H9 (cell line): ENCODE data around the gene ACVR1. TPM values are rescaled to one million over a fixed set of nuclear protein-coding genes. Genes with fewer than 3 reads are reported as not detected.

Experiments used
- DNase-seq: peaks from one replicate; pipeline ENCODE4 v3.0.0-alpha.2; 2017
- H2AFZ ChIP-seq: one replicate; pipeline ENCODE4 v1.6.1; 2013; ENCODE audit warnings: mild to moderate bottlenecking, low read length, control low read depth, moderate library complexity
- H2AK5ac ChIP-seq: 2 replicates; pipeline ENCODE4 v1.6.1; 2013; ENCODE audit warnings: low read length, control low read depth, mixed read lengths; ENCODE audit not compliant: insufficient read length
- H2BK120ac ChIP-seq: one replicate; pipeline ENCODE4 v1.6.1; 2013; ENCODE audit warnings: low read depth, mild to moderate bottlenecking, low read length, control low read depth, inconsistent platforms; ENCODE audit not compliant: poor library complexity, severe bottlenecking
- H2BK12ac ChIP-seq: 2 replicates; pipeline ENCODE4 v1.6.1; 2013; ENCODE audit warnings: low read length, control low read depth, mixed read lengths, low read depth; ENCODE audit not compliant: insufficient read length
- H2BK15ac ChIP-seq: 2 replicates; pipeline ENCODE4 v1.6.1; 2013; ENCODE audit warnings: low read depth, low read length, control low read depth
- H2BK20ac ChIP-seq: one replicate; pipeline ENCODE4 v1.6.1; 2013; ENCODE audit warnings: low read depth, mild to moderate bottlenecking, low read length, control low read depth, inconsistent platforms; ENCODE audit not compliant: poor library complexity, severe bottlenecking
- H2BK5ac ChIP-seq: 2 replicates; pipeline ENCODE4 v1.6.1; 2013; ENCODE audit warnings: low read length, control low read depth, mixed read lengths; ENCODE audit not compliant: insufficient read length
- H3K14ac ChIP-seq: 2 replicates; pipeline ENCODE4 v1.6.1; 2013; ENCODE audit warnings: low read length, control low read depth; ENCODE audit not compliant: insufficient read depth
- H3K18ac ChIP-seq: 2 replicates; pipeline ENCODE4 v1.6.1; 2013; ENCODE audit warnings: low read depth, mild to moderate bottlenecking, mixed read lengths, low read length, control low read depth; ENCODE audit not compliant: insufficient read length
- H3K23ac ChIP-seq: 2 replicates; pipeline ENCODE4 v1.6.1; 2013; ENCODE audit warnings: low read length, control low read depth, mixed read lengths, low read depth; ENCODE audit not compliant: insufficient read length
- H3K23me2 ChIP-seq: 2 replicates; pipeline ENCODE4 v1.6.1; 2013; ENCODE audit warnings: low read depth, mild to moderate bottlenecking, mixed read lengths, low read length, control low read depth; ENCODE audit not compliant: insufficient read length, poor library complexity, severe bottlenecking
- H3K27ac ChIP-seq: 2 replicates; pipeline ENCODE4 v1.5.1; 2013; ENCODE audit warnings: low read length, control low read depth, mixed read lengths, low read depth; ENCODE audit not compliant: insufficient read length
- H3K27me3 ChIP-seq: 2 replicates; pipeline ENCODE4 v1.6.1; 2013; ENCODE audit warnings: low read length, control low read depth, inconsistent platforms; ENCODE audit not compliant: insufficient read depth
- H3K4ac ChIP-seq: 2 replicates; pipeline ENCODE4 v1.6.1; 2013; ENCODE audit warnings: low read depth, mild to moderate bottlenecking, control low read depth, inconsistent platforms, low read length, moderate library complexity
- H3K4me1 ChIP-seq: 2 replicates; pipeline ENCODE4 v1.6.1; 2013; ENCODE audit warnings: low read length, control low read depth, inconsistent platforms; ENCODE audit not compliant: insufficient read depth
- H3K4me2 ChIP-seq: 2 replicates; pipeline ENCODE4 v1.6.1; 2013; ENCODE audit warnings: low read length, control low read depth, mixed read lengths; ENCODE audit not compliant: insufficient read length, insufficient read depth
- H3K56ac ChIP-seq: 2 replicates; pipeline ENCODE4 v1.6.1; 2013; ENCODE audit warnings: low read depth, mild to moderate bottlenecking, mixed read lengths, low read length, control low read depth; ENCODE audit not compliant: insufficient read length
- H3K79me1 ChIP-seq: 2 replicates; pipeline ENCODE4 v1.6.1; 2013; ENCODE audit warnings: low read depth, mild to moderate bottlenecking, moderate library complexity, low read length, control low read depth, inconsistent platforms; ENCODE audit not compliant: insufficient read depth, poor library complexity, severe bottlenecking
- H3K79me2 ChIP-seq: 2 replicates; pipeline ENCODE4 v1.6.1; 2013; ENCODE audit warnings: low read length, control low read depth, inconsistent platforms; ENCODE audit not compliant: insufficient read depth
- H3K9ac ChIP-seq: 2 replicates; pipeline ENCODE4 v1.6.1; 2013; ENCODE audit warnings: low read length, control low read depth, mixed read lengths; ENCODE audit not compliant: insufficient read length; ENCODE audit errors: extremely low read depth
- H3K9me3 ChIP-seq: one replicate; pipeline ENCODE4 v1.6.1; 2013; ENCODE audit warnings: low read depth, low read length, inconsistent platforms; ENCODE audit not compliant: control insufficient read depth
- H3T11ph ChIP-seq: one replicate; pipeline ENCODE4 v1.6.1; 2013; ENCODE audit warnings: mild to moderate bottlenecking, low read length, control low read depth, inconsistent platforms
- H4K20me1 ChIP-seq: one replicate; pipeline ENCODE4 v1.6.1; 2013; ENCODE audit not compliant: control insufficient read depth, insufficient read length, insufficient read depth
- H4K5ac ChIP-seq: 2 replicates; pipeline ENCODE4 v1.6.1; 2013; ENCODE audit warnings: low read depth, mild to moderate bottlenecking, mixed read lengths, low read length, control low read depth; ENCODE audit not compliant: insufficient read length
- H4K8ac ChIP-seq: replicated peaks from 2 replicates; pipeline ENCODE4 v1.6.1; 2013; ENCODE audit warnings: low read length, control low read depth, mixed read lengths, low read depth; ENCODE audit not compliant: insufficient read length
- H4K91ac ChIP-seq: 2 replicates; pipeline ENCODE4 v1.6.1; 2013; ENCODE audit warnings: low read depth, mild to moderate bottlenecking, moderate library complexity, mixed read lengths, low read length, control low read depth; ENCODE audit not compliant: insufficient read length
- H3K27ac Mint-ChIP-seq, 3 experiments: 2 replicates in 2 of 3; 3 replicates in 1 of 3; pipeline ENCODE4 v1.8.0; 2020 to 2021; ENCODE audit warnings: mixed read lengths in 3 of 3, mild to moderate bottlenecking in 1 of 3, moderate library complexity in 1 of 3
- H3K27me3 Mint-ChIP-seq: 2 replicates; pipeline ENCODE4 v1.8.0; 2021; ENCODE audit warnings: low read depth, mild to moderate bottlenecking, moderate library complexity, mixed read lengths
- H3K36me3 Mint-ChIP-seq, 3 experiments: 2 replicates in 2 of 3; 3 replicates in 1 of 3; pipeline ENCODE4 v1.8.0; 2020 to 2021; ENCODE audit warnings: low read depth in 3 of 3, mixed read lengths in 3 of 3; ENCODE audit not compliant: insufficient read depth in 1 of 3
- H3K4me1 Mint-ChIP-seq, 2 experiments: 2 replicates each; pipeline ENCODE4 v1.8.0; 2020; ENCODE audit warnings: mixed read lengths in 2 of 2
- H3K4me3 Mint-ChIP-seq, 2 experiments: 2 replicates in 1 of 2; 3 replicates in 1 of 2; pipeline ENCODE4 v1.8.0; 2020 to 2021; ENCODE audit warnings: mild to moderate bottlenecking in 2 of 2, mixed read lengths in 2 of 2, moderate library complexity in 1 of 2
- H3K9me3 Mint-ChIP-seq, 2 experiments: 2 replicates in 1 of 2; 3 replicates in 1 of 2; pipeline ENCODE4 v1.8.0; 2020; ENCODE audit warnings: mild to moderate bottlenecking in 2 of 2, mixed read lengths in 2 of 2, moderate library complexity in 1 of 2
- CTCF ChIP-seq: fragments of 200-600 bp; sonication (generic); conservative IDR thresholded peaks from 3 replicates; pipeline ENCODE4 v1.8.0; 2021; ENCODE audit warnings: antibody characterized with exemption, mild to moderate bottlenecking
- WGBS: extraction: QIAGEN DNeasy Blood & Tissue Kit; methylation state at CpG from one replicate; pipeline ENCODE4 v1.1.7; 2013; ENCODE audit warnings: missing lambda C conversion rate, low lambda C conversion rate, mixed read lengths; ENCODE audit not compliant: insufficient read length; ENCODE audit errors: extremely low coverage; 5-methylcytosine and 5-hydroxymethylcytosine counted together
- total RNA-seq: library from RNA; stranded (reverse); gene quantifications from 2 replicates; pipeline ENCODE4 v1.2.1, GENCODE V29; 2021

The ACVR1 gene
- total RNA-seq, 1 experiment from 2014 or later, result 21.2 TPM

GRCh38 chr2:157779794-157780193, 96.3 kb downstream of the ACVR1 start:
- Mint-ChIP-seq H3K4me1 (peaks cover 17 to 24% of the 10 kb centered on the region in 2 experiments), H3K4me3 (no peak overlapping the region), H3K27me3 (no peaks in the 10 kb centered on the region), H3K9me3 (no peaks in the 10 kb centered on the region), H3K27ac (no peak overlapping the region), H3K36me3 (peaks cover 7 to 21% (median 14%) of the 10 kb centered on the region in 3 experiments; a peak in 6 of 7 replicates)
- Histone ChIP-seq H3K56ac (no peak overlapping the region), H3K4me1 (no peaks in the 10 kb centered on the region; the same call in 1 of the 2 replicates), H3K14ac (no peak overlapping the region), H3K4ac (no peak overlapping the region), H3K9me3 (no peaks in the 10 kb centered on the region), H3K18ac (no peak overlapping the region), H3K23ac (no peak overlapping the region), H3K79me2 (no peaks in the 10 kb centered on the region), H4K5ac (no peak overlapping the region), H2BK15ac (no peak overlapping the region), H2AFZ (no peak overlapping the region), H2BK20ac (no peak overlapping the region), H3K27me3 (no peaks in the 10 kb centered on the region), H2BK120ac (no peak overlapping the region), H3K9ac (no peak overlapping the region), H4K8ac (no peak overlapping the region), H4K91ac (no peak overlapping the region), H4K20me1 (no peaks in the 10 kb centered on the region), H3K23me2 (no peaks in the 10 kb centered on the region), H3K27ac (no peak overlapping the region), H3K79me1 (no peaks in the 10 kb centered on the region), H2BK12ac (no peak overlapping the region), H3K4me2 (no peak overlapping the region), H3T11ph (no peak overlapping the region), H2BK5ac (no peak overlapping the region), H2AK5ac (no peak overlapping the region)
- TF ChIP-seq CTCF, result no peak
- no CpG with 5 or more reads among the region's 2 CpGs for WGBS
- DNase-seq, result no peak
